Astrocyte of the spinal cord (primary cell): ENCODE data around the gene NLRX1.
"Not testable (repeated sequence)": the region's sequence is repeated elsewhere in the genome, so short reads cannot be mapped to it uniquely, and the experiment has no call there.

Experiments used
- DNase-seq: peaks from one replicate; pipeline ENCODE4 v3.0.0; 2011; ENCODE audit warnings: low read depth, low spot score
- H3K4me3 ChIP-seq: 2 replicates; pipeline ENCODE4 v1.5.1; 2011; ENCODE audit warnings: low read depth, mild to moderate bottlenecking, low read length, moderate library complexity
- CTCF ChIP-seq: IDR thresholded peaks from 2 replicates; pipeline ENCODE4 v1.5.1; 2012; ENCODE audit warnings: low read depth, mild to moderate bottlenecking, low read length, inconsistent platforms
- in situ Hi-C: cut with HindIII; loops from 2 replicates; pipeline ENCODE4 v1.10.0; 2017; ENCODE audit warnings: low sequenced_read_pairs

NLRX1 gene

GRCh38 chr11:119181677-119182412, 13.3 kb downstream of the NLRX1 start:
- in situ Hi-C loops: no loop called here
- no peak for DNase-seq
- no peak overlapping the region for H3K4me3 ChIP-seq
- TF ChIP-seq CTCF: no peak

GRCh38 chr11:119184399-119184798, 15.9 kb downstream of the NLRX1 start:
- in situ Hi-C loops, DNase-seq, H3K4me3 ChIP-seq: not testable (repeated sequence)

GRCh38 chr11:119185981-119186634, 17.6 kb downstream of the NLRX1 start:
- H3K4me3 ChIP-seq: no peak overlapping the region
- TF ChIP-seq CTCF: no peak
- in situ Hi-C loops: no loop called here

GRCh38 chr11:119187123-119187892, 18.8 kb downstream of the NLRX1 start:
- DNase-seq: no peak
- H3K4me3 ChIP-seq: no peak overlapping the region
- in situ Hi-C loops: no loop called here
- no peak for TF ChIP-seq CTCF

More at GRCh38 chr11:119185981-119186634, 17.6 kb downstream of the NLRX1 start:
- DNase-seq: no peak

- no peak for TF ChIP-seq CTCF
- DNase-seq: no peak
- no peak overlapping the region for H3K4me3 ChIP-seq
- in situ Hi-C loops: no loop called here
These were observed 19.5 kb downstream of the NLRX1 start for GRCh38 chr11:119188067-119188466.

GRCh38 chr11:119188887-119189286, 20.4 kb downstream of the NLRX1 start:
- in situ Hi-C loops: no loop called here
- TF ChIP-seq CTCF: no peak
- H3K4me3 ChIP-seq: no peak overlapping the region
- no peak for DNase-seq
